ENCODE results near the gene YY1. TPM values are rescaled to one million over a fixed set of nuclear protein-coding genes. Genes with fewer than 3 reads are reported as not detected.

The YY1 gene
- total RNA-seq, 1 donor from 2014 or later, result 58.9 TPM

- H3K4me1 ChIP-seq, result no peaks in the 10 kb centered on the region
- Mint-ChIP-seq H3K9me3 (no peaks in the 10 kb centered on the region), H3K27me3 (ENCODE audit: insufficient read depth, low read depth) (peaks cover 3% of the 10 kb centered on the region), H3K4me1 (peaks cover 10% of the 10 kb centered on the region), H3K36me3 (peaks cover 13% of the 10 kb centered on the region), H3K27ac (no peak overlapping the region), H3K4me3 (no peak overlapping the region)
- no peak overlapping the region for H3K4me3 ChIP-seq
- no peaks in the 10 kb centered on the region for H3K36me3 ChIP-seq
- peaks cover 38% of the 10 kb centered on the region for H3K79me2 ChIP-seq (ENCODE audit: low read depth)
- no peak overlapping the region for H2AFZ ChIP-seq (replicated peaks)
- H3K27me3 ChIP-seq, result no peaks in the 10 kb centered on the region
- no peak for DNase-seq (ENCODE audit: low spot score)
- H4K20me1 ChIP-seq (ENCODE audit: low read depth), result peaks cover 90% of the 10 kb centered on the region
- H3K9me3 ChIP-seq (ENCODE audit: low read depth), result no peaks in the 10 kb centered on the region
- TF ChIP-seq CTCF (IDR thresholded peaks at IDR 0.05), result no peak
- no peak for TF ChIP-seq EZH2 (IDR thresholded peaks at IDR 0.05)
- TF ChIP-seq EZH2phosphoT487 (IDR thresholded peaks at IDR 0.05), result no peak
- no peak overlapping the region for H3K27ac ChIP-seq
- no peak overlapping the region for H3K9ac ChIP-seq
- H3F3A ChIP-seq (ENCODE audit: low read depth), result peaks cover 12% of the 10 kb centered on the region
- H3K4me2 ChIP-seq, result no peak overlapping the region
These were observed 54.7 kb downstream of the YY1 start for GRCh38 chr14:100293497-100294212.

DNA sequence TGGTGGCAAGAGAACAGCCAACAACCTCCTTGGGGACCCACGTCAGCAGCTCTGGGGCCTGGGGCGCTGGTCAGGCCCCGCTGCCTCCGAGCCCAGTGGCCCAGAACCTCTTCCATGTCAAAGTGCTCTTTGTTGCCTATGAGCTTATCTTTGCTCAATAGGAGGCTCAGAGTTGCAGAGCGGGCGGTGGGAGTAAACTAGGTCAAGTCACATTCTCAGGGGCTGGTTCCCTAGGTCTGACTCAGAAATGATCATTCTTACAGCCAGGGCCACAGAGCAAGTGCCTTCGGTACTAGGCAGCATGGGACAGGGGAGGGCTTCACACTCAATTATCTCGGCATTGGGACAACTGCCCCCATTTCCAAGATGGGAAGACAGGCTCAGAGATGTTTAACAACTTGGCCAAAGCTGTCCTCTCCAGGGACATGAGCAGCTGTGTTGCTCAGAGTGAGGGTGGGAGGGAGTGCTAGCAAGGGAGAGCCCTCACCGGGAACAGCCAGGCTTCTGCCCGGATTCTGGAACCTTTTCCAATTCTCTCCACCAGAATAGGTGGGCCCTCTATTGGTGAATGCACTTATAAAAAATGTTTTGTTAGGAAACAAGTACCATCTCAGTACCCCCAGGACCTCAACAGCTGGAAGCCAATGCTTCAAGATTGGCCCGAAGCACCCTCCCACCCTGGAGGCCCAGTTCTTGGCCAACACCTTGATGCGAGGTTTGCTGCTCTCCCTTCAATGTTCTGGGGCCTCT, 55.4 kb downstream of the YY1 start:
- Histone ChIP-seq H3K9me3 (ENCODE audit: low read depth) (no peaks in the 10 kb centered on the region), H3K4me2 (no peak overlapping the region), H3K27me3 (no peaks in the 10 kb centered on the region), H3K27ac (no peak overlapping the region), H3K9ac (no peak overlapping the region), H3K4me3 (no peak overlapping the region), H4K20me1 (ENCODE audit: low read depth) (peaks cover 92% of the 10 kb centered on the region), H3K36me3 (no peaks in the 10 kb centered on the region), H2AFZ (replicated peaks) (no peak overlapping the region), H3K79me2 (ENCODE audit: low read depth) (peaks cover 45% of the 10 kb centered on the region), H3K4me1 (no peaks in the 10 kb centered on the region), H3F3A (ENCODE audit: low read depth) (peaks cover 5% of the 10 kb centered on the region)
- Mint-ChIP-seq H3K4me1 (peaks cover 6% of the 10 kb centered on the region), H3K4me3 (no peak overlapping the region), H3K27ac (peak overlapping the region; percentile 65), H3K27me3 (ENCODE audit: insufficient read depth, low read depth) (peaks cover 2% of the 10 kb centered on the region), H3K36me3 (peaks cover 13% of the 10 kb centered on the region), H3K9me3 (no peaks in the 10 kb centered on the region)
- no peak for TF ChIP-seq EZH2phosphoT487 (IDR thresholded peaks at IDR 0.05)
- TF ChIP-seq CTCF (IDR thresholded peaks at IDR 0.05), result no peak
- no peak for TF ChIP-seq EZH2 (IDR thresholded peaks at IDR 0.05)
- DNase-seq (ENCODE audit: low spot score), result no peak

- Histone ChIP-seq H3K9me3 (ENCODE audit: low read depth) (no peaks in the 10 kb centered on the region), H3K27ac (no peak overlapping the region), H3K36me3 (no peaks in the 10 kb centered on the region), H4K20me1 (ENCODE audit: low read depth) (peaks cover 95% of the 10 kb centered on the region), H2AFZ (replicated peaks) (no peak overlapping the region), H3K27me3 (no peaks in the 10 kb centered on the region), H3F3A (ENCODE audit: low read depth) (peaks cover 3% of the 10 kb centered on the region), H3K9ac (no peak overlapping the region), H3K4me2 (no peak overlapping the region), H3K4me3 (no peak overlapping the region), H3K79me2 (ENCODE audit: low read depth) (peaks cover 51% of the 10 kb centered on the region), H3K4me1 (no peaks in the 10 kb centered on the region)
- TF ChIP-seq EZH2phosphoT487 (IDR thresholded peaks at IDR 0.05) (no peak), CTCF (IDR thresholded peaks at IDR 0.05) (no peak), EZH2 (IDR thresholded peaks at IDR 0.05) (no peak)
- H3K27me3 Mint-ChIP-seq (ENCODE audit: insufficient read depth, low read depth), result peaks cover 2% of the 10 kb centered on the region
- H3K36me3 Mint-ChIP-seq, result peaks cover 18% of the 10 kb centered on the region
- peaks cover 9% of the 10 kb centered on the region for H3K4me1 Mint-ChIP-seq
- no peak for DNase-seq (ENCODE audit: low spot score)
- no peak overlapping the region for H3K27ac Mint-ChIP-seq
- no peak overlapping the region for H3K4me3 Mint-ChIP-seq
- H3K9me3 Mint-ChIP-seq, result no peaks in the 10 kb centered on the region
These were observed 56.0 kb downstream of the YY1 start for GRCh38 chr14:100294963-100295330.

Data from neural progenitor cell (in vitro differentiated cells).